GM12878 (cell line): ENCODE measurements around the gene CHEK1. TPM values are rescaled to one million over a fixed set of nuclear protein-coding genes. Genes with fewer than 3 reads are reported as not detected.

ENCODE experiments used
- ATAC-seq: fragments of 200-7000 bp; cut with Tn5 transposase; 3 replicates; pipeline ENCODE4 v1.9.1; 2020; ENCODE audit warnings: mild to moderate bottlenecking, moderate library complexity
- BruUV-seq: library from RNA; stranded (reverse); fragments of 400-500 nt; replicated peaks from 2 replicates; lab custom pipeline; 2021; lab: Mats Ljungman, UMichigan
- CTCF ChIA-PET: fragments of 300-600 bp; sonication (Branson Sonifier 250); formaldehyde crosslinking; extraction: SDS; loops from one replicate; lab custom pipeline; 2021; ENCODE audit warnings: inconsistent platforms; lab: Yijun Ruan, JAX
- POLR2A ChIA-PET: fragments of 350-600 bp; formaldehyde crosslinking; extraction: SDS; loops from one replicate; lab custom pipeline; 2021; ENCODE audit warnings: inconsistent platforms; lab: Charles Lee
- RAD21 ChIA-PET: fragments of 300-600 bp; sonication (Branson Sonifier 250); formaldehyde crosslinking; loops from one replicate; lab custom pipeline; 2023; ENCODE audit warnings: antibody characterized with exemption; ENCODE audit not compliant: unreplicated experiment; lab: Charles Lee
- SMC1A ChIA-PET: fragments of 300-600 bp; sonication (Branson Sonifier 250); formaldehyde crosslinking; loops from one replicate; lab custom pipeline; 2023; ENCODE audit not compliant: unreplicated experiment, uncharacterized antibody; lab: Charles Lee
- DNase-seq: peaks from one replicate; pipeline ENCODE4 v3.0.0-alpha.2; 2011; ENCODE audit warnings: low read depth, low spot score
- FAIRE-seq: peaks from 3 replicates; lab custom pipeline; 2011; peaks lifted over from hg19 to GRCh38; lab: Jason Lieb, UNC
- H2AFZ ChIP-seq: 2 replicates; pipeline ENCODE4 v1.6.0; 2011; ENCODE audit warnings: low read depth, low read length, control low read depth; ENCODE audit not compliant: control insufficient read depth
- H3K27ac ChIP-seq: 2 replicates; pipeline ENCODE4 v1.5.1; 2011; ENCODE audit warnings: control low read depth; ENCODE audit not compliant: control insufficient read depth, insufficient read depth
- H3K27me3 ChIP-seq, 2 experiments: replicated peaks in 1 of 2; 2 replicates each; pipeline versions ENCODE4 v1.6.0 to v1.6.1; 2011; ENCODE audit warnings: low read length in 1 of 2; ENCODE audit not compliant: control insufficient read depth in 2 of 2, insufficient read depth in 2 of 2
- H3K36me3 ChIP-seq, 2 experiments: 2 replicates each; pipeline ENCODE4 v1.5.1; 2011; ENCODE audit warnings: low read length in 1 of 2; ENCODE audit not compliant: control insufficient read depth in 2 of 2, insufficient read depth in 2 of 2
- H3K4me1 ChIP-seq: 2 replicates; pipeline ENCODE4 v1.6.1; 2011; ENCODE audit warnings: mild to moderate bottlenecking, low read length, moderate library complexity, mixed read lengths; ENCODE audit not compliant: control insufficient read depth, insufficient read depth
- H3K4me2 ChIP-seq: 2 replicates; pipeline ENCODE4 v1.6.0; 2011; ENCODE audit warnings: control low read depth; ENCODE audit not compliant: control insufficient read depth, insufficient read depth
- H3K4me3 ChIP-seq: fragments of 200-600 bp; sonication (generic); 2 replicates; pipeline ENCODE4 v1.5.1; 2016
- H3K79me2 ChIP-seq: 2 replicates; pipeline ENCODE4 v1.6.0; 2011; ENCODE audit warnings: low read length; ENCODE audit not compliant: control insufficient read depth, insufficient read depth
- H3K9ac ChIP-seq: 2 replicates; pipeline ENCODE4 v1.8.0; 2011; ENCODE audit warnings: low read length, control low read depth, mixed read lengths; ENCODE audit not compliant: control insufficient read depth, insufficient read depth
- H3K9me3 ChIP-seq: replicated peaks from 3 replicates; pipeline ENCODE4 v1.5.1; 2011; ENCODE audit warnings: mild to moderate bottlenecking, low read length; ENCODE audit not compliant: control insufficient read depth, insufficient read depth
- H4K20me1 ChIP-seq: 2 replicates; pipeline ENCODE4 v1.6.0; 2011; ENCODE audit not compliant: control insufficient read depth, insufficient read depth
- CBX5 ChIP-seq: sonication (generic); IDR thresholded peaks from 2 replicates; pipeline ENCODE4 v1.6.1; 2016; ENCODE audit warnings: low read depth, moderate library complexity, mild to moderate bottlenecking, inconsistent platforms
- CEBPZ ChIP-seq: fragments of 150-350 bp; IDR thresholded peaks from 2 replicates; pipeline ENCODE4 v1.6.1; 2016; ENCODE audit warnings: low read depth, low read length
- EP300 ChIP-seq, 2 experiments: fragments of 150-350 bp in 1 of 2; IDR thresholded peaks; 2 replicates each; pipeline ENCODE4 v1.6.1; 2011 to 2012; ENCODE audit warnings: low read depth in 2 of 2, low read length in 2 of 2, borderline replicate concordance in 1 of 2, improper control_type of control experiment in 1 of 2, inconsistent platforms in 1 of 2; ENCODE audit not compliant: control insufficient read depth in 1 of 2
- IRF4 ChIP-seq: IDR thresholded peaks from 2 replicates; pipeline ENCODE4 v1.6.1; 2011; ENCODE audit warnings: low read depth, low read length
- KAT2A ChIP-seq: conservative IDR thresholded peaks from 2 replicates; pipeline ENCODE4 v1.6.1; 2011; ENCODE audit warnings: low read depth, low read length; ENCODE audit not compliant: control insufficient read depth
- MXI1 ChIP-seq: fragments of 150-350 bp; IDR thresholded peaks from 2 replicates; pipeline ENCODE4 v1.6.1; 2011; ENCODE audit warnings: low read depth, mild to moderate bottlenecking, inconsistent platforms, low read length, improper control_type of control experiment
- RB1 ChIP-seq: fragments of 450-650 bp; formaldehyde crosslinking; IDR thresholded peaks from 2 replicates; pipeline ENCODE4 v1.6.1; 2017; ENCODE audit warnings: mild to moderate bottlenecking, borderline replicate concordance
- WGBS: methylation state at CpG from one replicate; pipeline ENCODE4 v1.1.6; 2016; ENCODE audit warnings: low lambda C conversion rate; ENCODE audit not compliant: insufficient replicate concordance, insufficient coverage; ENCODE audit errors: missing lambda C conversion rate; 5-methylcytosine and 5-hydroxymethylcytosine counted together
- in situ Hi-C: fragments of 300-500 bp; cut with MboI; formaldehyde crosslinking; loops from 9 replicates; pipeline ENCODE4 v1.14.3; 2018; ENCODE audit warnings: mixed read lengths
- intact Hi-C: fragments of 100-400 bp; cut with micrococcal nuclease; formaldehyde crosslinking; loops from one replicate; pipeline ENCODE4 v1.14.2; 2022; ENCODE audit not compliant: unreplicated experiment
- polyA plus RNA-seq, 11 experiments: library from polyadenylated mRNA; depleted of rRNA in 4 of 11; unstranded in 6 of 11; stranded (reverse) in 5 of 11; fragments of >200 nt; fragmentation: Nextera tagmentation in 4 of 11; fragmentation: Illumina TruSeq in 1 of 11; extraction: Ambion mirVana in 4 of 11; extraction: Trizol in 1 of 11; gene quantifications; 1 replicate in 1 of 11; 2 replicates in 10 of 11; pipeline versions ENCODE4 v1.2.1 to v1.2.3, GENCODE V29; 2011 to 2016; ENCODE audit warnings: inconsistent platforms in 2 of 11, missing spikeins in 2 of 11, low read depth in 1 of 11
- total RNA-seq, 4 experiments: library from RNA; depleted of rRNA in 3 of 4; stranded (reverse); fragments of >200 nt in 3 of 4; fragmentation: Illumina TruSeq in 1 of 4; extraction: Trizol in 1 of 4; gene quantifications; 2 replicates each; pipeline versions ENCODE4 v1.2.1 to v1.2.3, GENCODE V29; 2013 to 2021
- TF ChIP-seq, protein P1 (sequence below): fragments of 450-650 bp; IDR thresholded peaks from 2 replicates; pipeline ENCODE4 v1.6.1; 2017; ENCODE audit warnings: mild to moderate bottlenecking
- TF ChIP-seq, protein P2 (sequence below): fragments of 150-350 bp; IDR thresholded peaks from 2 replicates; pipeline ENCODE4 v1.6.1; 2014; ENCODE audit warnings: mild to moderate bottlenecking, low read depth, low read length

Gene CHEK1
- total and polyA plus RNA-seq, 10 of the 15 experiments (the other 5 are each of a cell fraction or from before 2014, with no cell fraction given): 42.1 to 72.9 (median 65.6) TPM

- 100% methylated on average over 1 of the region's 1 CpG for WGBS
- no peak overlapping the region for H3K4me3 ChIP-seq
- no peak for FAIRE-seq
- no peaks in the 10 kb centered on the region for H3K27me3 ChIP-seq
- ChIA-PET RAD21 (no interaction called here), POLR2A (interaction anchor here (0.6 to 0.9 kb wide), 2 partner anchors 12 to 15 kb away, joined by 3 read pairs; no protein-coding TSS in a partner anchor), SMC1A (interaction anchor here (1.2 to 1.6 kb wide), 2 partner anchors 10 to 16 kb away, joined by 3 to 4 read pairs; partner anchors contain the start of gene EI24), CTCF (interaction anchor here (0.8 kb wide), 1 partner anchor 11 kb away, joined by 4 read pairs; no protein-coding TSS in a partner anchor)
- H3K27ac ChIP-seq: no peak overlapping the region
- intact Hi-C loops (no loop called here), in situ Hi-C loops (no loop called here)
- H3K36me3 ChIP-seq: peaks cover 0 to 8% of the 10 kb centered on the region in 2 experiments
- no peak overlapping the region for H3K4me2 ChIP-seq
- no peak overlapping the region for H2AFZ ChIP-seq
- H3K79me2 ChIP-seq: no peaks in the 10 kb centered on the region
- DNase-seq: no peak
- no peak for TF ChIP-seq KAT2A
- no peaks in the 10 kb centered on the region for H3K4me1 ChIP-seq
- BruUV-seq: no TSS peak
- no peak overlapping the region for H3K9ac ChIP-seq
- H4K20me1 ChIP-seq: no peaks in the 10 kb centered on the region
- ATAC-seq: no peak
- no peaks in the 10 kb centered on the region for H3K9me3 ChIP-seq
These were observed 39.5 kb upstream of the CHEK1 start for GRCh38 chr11:125585487-125585886.

DNA sequence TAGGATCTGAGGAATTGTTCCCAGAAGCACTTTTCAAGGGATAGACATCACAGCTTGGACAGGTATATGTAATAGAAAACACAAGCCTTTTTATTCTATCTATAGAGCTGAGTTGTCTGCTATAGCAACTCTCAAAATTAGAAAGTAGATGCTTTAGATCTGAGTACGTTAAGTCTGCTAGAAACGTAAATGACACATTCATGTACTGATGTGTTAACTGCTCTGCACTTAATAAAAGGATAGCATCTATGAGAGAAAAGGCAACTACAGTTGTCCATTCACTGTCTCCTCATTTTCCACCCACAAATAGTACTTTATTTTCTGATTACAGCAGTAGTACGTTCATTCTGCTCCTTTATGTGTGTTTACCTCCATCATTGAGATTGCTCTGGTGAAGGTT, 38.3 kb upstream of the CHEK1 start:
- H3K79me2 ChIP-seq: peaks cover under 1% of the 10 kb centered on the region; the same call in 1 of the 2 replicates
- H3K27me3 ChIP-seq: no peaks in the 10 kb centered on the region
- SMC1A ChIA-PET: interaction anchor here (1.6 kb wide), 1 partner anchor 12 kb away, joined by 4 read pairs; no protein-coding TSS in a partner anchor
- CTCF ChIA-PET: interaction anchor here (0.7 kb wide), 1 partner anchor 40 kb away, joined by 3 read pairs; no protein-coding TSS in a partner anchor
- RAD21 ChIA-PET: interaction anchor here (0.5 kb wide), 1 partner anchor 136 kb away, joined by 3 read pairs; no protein-coding TSS in a partner anchor
- H2AFZ ChIP-seq: no peak overlapping the region
- no peaks in the 10 kb centered on the region for H3K4me1 ChIP-seq
- intact Hi-C loops: no loop called here
- no peaks in the 10 kb centered on the region for H3K9me3 ChIP-seq
- FAIRE-seq (no peak), ATAC-seq (no peak), DNase-seq (no peak)
- no peak overlapping the region for H3K4me2 ChIP-seq
- H3K9ac ChIP-seq: no peak overlapping the region
- WGBS: 29% methylated on average over 3 of the region's 3 CpGs
- H4K20me1 ChIP-seq: no peaks in the 10 kb centered on the region
- no peak overlapping the region for H3K27ac ChIP-seq
- BruUV-seq: no TSS peak
- H3K36me3 ChIP-seq: peaks cover 0 to 7% of the 10 kb centered on the region in 2 experiments
- in situ Hi-C loops: no loop called here
- POLR2A ChIA-PET: interaction anchor here (0.7 kb wide), 1 partner anchor 11 kb away, joined by 3 read pairs; no protein-coding TSS in a partner anchor
- no peak overlapping the region for H3K4me3 ChIP-seq
- no peak for TF ChIP-seq RB1
- TF ChIP-seq MXI1: no peak
- TF ChIP-seq CBX5: no peak
- TF ChIP-seq, protein P1, sequence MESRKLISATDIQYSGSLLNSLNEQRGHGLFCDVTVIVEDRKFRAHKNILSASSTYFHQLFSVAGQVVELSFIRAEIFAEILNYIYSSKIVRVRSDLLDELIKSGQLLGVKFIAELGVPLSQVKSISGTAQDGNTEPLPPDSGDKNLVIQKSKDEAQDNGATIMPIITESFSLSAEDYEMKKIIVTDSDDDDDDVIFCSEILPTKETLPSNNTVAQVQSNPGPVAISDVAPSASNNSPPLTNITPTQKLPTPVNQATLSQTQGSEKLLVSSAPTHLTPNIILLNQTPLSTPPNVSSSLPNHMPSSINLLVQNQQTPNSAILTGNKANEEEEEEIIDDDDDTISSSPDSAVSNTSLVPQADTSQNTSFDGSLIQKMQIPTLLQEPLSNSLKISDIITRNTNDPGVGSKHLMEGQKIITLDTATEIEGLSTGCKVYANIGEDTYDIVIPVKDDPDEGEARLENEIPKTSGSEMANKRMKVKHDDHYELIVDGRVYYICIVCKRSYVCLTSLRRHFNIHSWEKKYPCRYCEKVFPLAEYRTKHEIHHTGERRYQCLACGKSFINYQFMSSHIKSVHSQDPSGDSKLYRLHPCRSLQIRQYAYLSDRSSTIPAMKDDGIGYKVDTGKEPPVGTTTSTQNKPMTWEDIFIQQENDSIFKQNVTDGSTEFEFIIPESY: no peak
- no peak for TF ChIP-seq CEBPZ
- TF ChIP-seq, protein P2, sequence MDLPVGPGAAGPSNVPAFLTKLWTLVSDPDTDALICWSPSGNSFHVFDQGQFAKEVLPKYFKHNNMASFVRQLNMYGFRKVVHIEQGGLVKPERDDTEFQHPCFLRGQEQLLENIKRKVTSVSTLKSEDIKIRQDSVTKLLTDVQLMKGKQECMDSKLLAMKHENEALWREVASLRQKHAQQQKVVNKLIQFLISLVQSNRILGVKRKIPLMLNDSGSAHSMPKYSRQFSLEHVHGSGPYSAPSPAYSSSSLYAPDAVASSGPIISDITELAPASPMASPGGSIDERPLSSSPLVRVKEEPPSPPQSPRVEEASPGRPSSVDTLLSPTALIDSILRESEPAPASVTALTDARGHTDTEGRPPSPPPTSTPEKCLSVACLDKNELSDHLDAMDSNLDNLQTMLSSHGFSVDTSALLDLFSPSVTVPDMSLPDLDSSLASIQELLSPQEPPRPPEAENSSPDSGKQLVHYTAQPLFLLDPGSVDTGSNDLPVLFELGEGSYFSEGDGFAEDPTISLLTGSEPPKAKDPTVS: no peak
- TF ChIP-seq IRF4: no peak
- no peak for TF ChIP-seq EP300 (IDR thresholded peaks at IDR 0.05; ENCODE audit: borderline replicate concordance in 1 of 2, control insufficient read depth in 1 of 2, low read depth in 2 of 2, low read length in 2 of 2)
